ENCODE measurements around the gene DUSP23.

Gene DUSP23

GRCh38 chr1:159786966-159787365 lies 6.2 kb downstream of the DUSP23 start:
- DNase-seq, result no peak

- DNase-seq, result no peak
Observed at GRCh38 chr1:159790237-159790917, 9.6 kb downstream of the DUSP23 start.

- DNase-seq, result no peak
Observed at GRCh38 chr1:159791031-159791430, 10.3 kb downstream of the DUSP23 start.

GRCh38 chr1:159791461-159791860 lies 10.7 kb downstream of the DUSP23 start:
- DNase-seq, result no peak

GRCh38 chr1:159795534-159795933 lies 14.8 kb downstream of the DUSP23 start:
- DNase-seq, result no peak

- peak; percentile 49 for DNase-seq
Observed at GRCh38 chr1:159798893-159799292, 18.1 kb downstream of the DUSP23 start.

- no peak for DNase-seq
Observed at GRCh38 chr1:159799446-159799985, 18.8 kb downstream of the DUSP23 start.

- peak; percentile 48 for DNase-seq
Observed at GRCh38 chr1:159800177-159800930, 19.6 kb downstream of the DUSP23 start.

GRCh38 chr1:159802111-159802510 lies 21.3 kb downstream of the DUSP23 start, which contains the start of gene FCRL6:
Gene FCRL6, plus strand, starts transcription at chr1:159802360. Its CDS starts 65 bp downstream, at chr1:159802425.
- DNase-seq, result no peak

- DNase-seq, result no peak
Observed at GRCh38 chr1:159803956-159804689, 23.4 kb downstream of the DUSP23 start.

GRCh38 chr1:159804924-159805323 lies 24.2 kb downstream of the DUSP23 start:
- DNase-seq, result no peak

- no peak for DNase-seq
Observed at GRCh38 chr1:159815926-159816325, 35.2 kb downstream of the DUSP23 start.

- no peak for DNase-seq
Observed at GRCh38 chr1:159817276-159818041, 36.7 kb downstream of the DUSP23 start.

GRCh38 chr1:159821171-159821867 lies 40.6 kb downstream of the DUSP23 start:
- DNase-seq, result no peak

- DNase-seq, result no peak
Observed at GRCh38 chr1:159823406-159823805, 42.6 kb downstream of the DUSP23 start.

- no peak for DNase-seq
Observed at GRCh38 chr1:159825564-159825963, 44.8 kb downstream of the DUSP23 start.

GRCh38 chr1:159826441-159827101 lies 45.8 kb downstream of the DUSP23 start, which contains the start of gene SLAMF8:
Gene SLAMF8, plus strand, starts transcription at chr1:159826873. Its CDS starts 26 bp downstream, at chr1:159826899.
- DNase-seq, result peak; percentile 59

- DNase-seq, result no peak
Observed at GRCh38 chr1:159827102-159827490, 46.3 kb downstream of the DUSP23 start.

- no peak for DNase-seq
Observed at GRCh38 chr1:159827549-159827948, 46.8 kb downstream of the DUSP23 start.

GRCh38 chr1:159828176-159828575 lies 47.4 kb downstream of the DUSP23 start:
- DNase-seq, result no peak

- no peak for DNase-seq
Observed at GRCh38 chr1:159828581-159829272, 48.0 kb downstream of the DUSP23 start.

All from CD4-positive, alpha-beta T cell treated with Interleukin-15 for 1 hour (primary cell).